Measurements from ENCODE around the gene LRMDA. TPM values are rescaled to one million over a fixed set of nuclear protein-coding genes. Genes with fewer than 3 reads are reported as not detected.

Gene LRMDA
- total and polyA plus RNA-seq, 2 of the 8 experiments (the other 6 are each of a cell fraction or from before 2014, with no cell fraction given), result 0.86 to 2.8 TPM

DNA sequence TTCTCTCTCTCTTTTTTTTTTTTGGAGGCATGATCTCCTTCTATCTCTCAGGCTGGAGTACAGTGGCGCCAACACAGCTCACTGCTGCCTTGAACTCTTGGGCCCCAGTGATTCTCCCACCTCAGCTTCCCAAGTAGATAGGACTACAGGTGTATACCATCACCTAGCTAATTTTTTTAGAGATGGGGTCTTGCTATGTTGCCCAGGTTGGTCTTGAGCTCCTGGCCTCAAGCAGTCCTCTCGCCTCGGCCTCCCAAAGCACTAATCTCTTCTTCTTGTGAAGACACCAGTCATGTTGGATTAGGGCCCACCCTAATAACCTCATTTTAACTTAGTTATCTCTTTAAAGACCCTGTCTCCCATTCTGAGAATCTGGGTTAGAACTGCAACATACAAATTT lies 45.6 kb downstream of the LRMDA start (continued):
- no peak for TF ChIP-seq RBBP5 (IDR thresholded peaks at IDR 0.05; ENCODE audit: borderline replicate concordance, low read depth, low read length)
